HUDEP-2 (cell line): ENCODE results near the gene CWC27.

Source experiments
- DNase-seq, 76 experiments: peaks; one replicate each; lab custom pipeline; 2025; ENCODE audit not compliant: unreplicated experiment in 76 of 76; lab: John Stamatoyannopoulos, UW

CWC27 gene

DNA sequence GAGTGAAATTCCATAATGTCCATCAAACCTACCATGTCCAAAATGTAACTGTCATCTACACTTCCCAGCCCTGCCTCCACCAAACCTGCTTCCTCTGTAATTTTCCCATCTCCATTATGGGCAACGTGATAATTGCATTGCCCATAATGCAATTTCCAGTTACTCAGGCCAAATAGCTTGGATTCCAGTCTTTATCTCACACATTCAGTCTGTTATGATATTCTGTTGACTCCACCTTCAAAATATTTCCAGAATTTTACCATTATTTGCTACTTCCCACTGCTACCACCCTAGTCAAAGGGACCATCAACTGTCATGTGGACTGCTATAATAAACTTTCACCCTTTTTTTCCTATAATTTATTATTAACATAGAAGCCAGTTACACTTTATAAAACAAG lies 256.0 kb downstream of the CWC27 start:
- DNase-seq = no peak

DNA sequence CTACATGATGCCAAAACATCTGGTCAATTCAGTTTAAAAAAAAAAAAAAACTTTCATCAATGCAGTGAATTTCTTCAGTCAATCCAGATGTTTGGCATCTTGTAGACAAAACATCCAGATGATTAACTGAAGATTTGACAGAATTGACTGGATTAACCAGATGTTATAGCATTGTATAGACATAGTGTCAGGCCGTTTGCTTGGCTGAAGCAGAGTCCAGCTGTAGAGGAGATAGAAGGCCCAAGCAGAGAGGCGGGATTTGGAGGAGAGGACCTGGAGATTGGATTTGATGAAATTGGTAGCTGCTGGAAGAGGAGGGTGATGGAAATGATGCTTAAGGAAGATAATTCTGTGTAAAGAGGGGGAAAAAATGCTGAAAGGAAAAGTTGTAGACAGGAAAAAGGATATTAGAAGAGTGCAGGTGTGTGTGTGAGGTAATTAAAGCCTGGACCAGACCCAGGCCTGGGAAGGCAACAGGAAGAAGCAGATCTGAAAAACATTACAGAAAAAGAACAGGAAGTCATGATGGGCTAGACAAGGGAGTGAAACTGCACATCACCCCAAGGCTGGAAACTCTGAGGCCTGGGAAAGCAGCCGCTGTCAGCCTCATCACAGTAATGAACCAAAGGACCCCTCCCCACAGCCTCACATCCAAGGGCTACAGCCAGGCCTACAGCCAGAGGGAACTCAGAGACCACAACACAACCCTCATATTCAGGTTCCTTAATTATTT lies 258.3 kb downstream of the CWC27 start:
- no peak for DNase-seq

DNA sequence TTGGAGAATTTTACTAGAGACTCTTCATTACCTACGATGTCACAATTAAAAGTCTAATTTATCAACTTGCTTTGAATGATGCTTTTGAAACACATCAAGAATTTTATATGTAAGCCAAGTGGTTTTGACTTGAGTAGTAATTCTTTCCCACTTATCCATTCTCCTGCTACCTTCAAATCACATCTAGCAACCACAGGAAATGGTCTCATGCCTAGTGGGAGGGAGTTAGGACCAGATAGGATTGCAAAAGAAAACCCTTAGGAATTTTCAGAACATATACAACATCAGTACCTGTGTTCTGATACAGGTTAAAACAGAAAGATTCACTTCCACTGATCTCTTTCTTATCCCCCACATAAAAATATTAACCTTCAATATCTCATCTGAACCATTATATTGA lies 260.4 kb downstream of the CWC27 start:
- DNase-seq = no peak

DNA sequence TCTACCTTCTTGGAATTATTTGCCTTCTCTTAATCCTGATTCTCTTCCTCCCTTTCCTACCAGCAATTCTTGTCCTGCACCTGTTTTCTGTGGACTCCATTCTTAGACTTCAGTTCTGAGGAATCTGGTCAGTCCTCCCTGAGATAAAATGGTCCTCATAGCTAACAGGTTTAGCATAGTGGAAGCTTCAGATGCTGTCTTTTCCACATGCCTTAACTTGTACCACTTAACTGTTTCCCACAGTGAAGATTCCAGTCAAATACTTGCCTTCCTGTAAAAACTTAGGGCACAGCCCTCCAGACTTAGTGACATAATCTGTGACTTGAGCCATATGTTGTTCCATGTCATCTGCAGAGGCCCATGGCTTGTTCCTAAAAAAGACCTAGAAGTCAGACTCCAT lies 261.3 kb downstream of the CWC27 start:
- no peak for DNase-seq

DNA sequence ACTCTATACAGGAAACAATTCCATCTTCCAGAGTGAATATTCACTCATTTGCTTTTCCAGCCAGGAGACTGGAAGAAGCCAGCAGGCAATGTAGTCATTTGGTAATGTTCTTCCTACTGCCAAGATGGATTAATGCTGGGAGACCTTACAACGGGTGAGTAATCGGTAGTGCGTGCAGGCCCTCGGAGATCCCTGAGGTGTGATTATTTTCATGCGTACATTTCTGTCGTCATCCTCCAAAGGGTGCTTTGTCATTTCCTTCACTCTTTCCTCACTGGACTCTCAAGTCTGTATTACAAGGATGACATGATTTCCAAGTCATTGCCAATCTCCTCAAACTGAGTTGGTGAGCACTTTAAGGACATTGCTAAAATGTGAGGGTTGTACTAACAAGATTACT lies 263.5 kb downstream of the CWC27 start:
- DNase-seq = no peak

DNA sequence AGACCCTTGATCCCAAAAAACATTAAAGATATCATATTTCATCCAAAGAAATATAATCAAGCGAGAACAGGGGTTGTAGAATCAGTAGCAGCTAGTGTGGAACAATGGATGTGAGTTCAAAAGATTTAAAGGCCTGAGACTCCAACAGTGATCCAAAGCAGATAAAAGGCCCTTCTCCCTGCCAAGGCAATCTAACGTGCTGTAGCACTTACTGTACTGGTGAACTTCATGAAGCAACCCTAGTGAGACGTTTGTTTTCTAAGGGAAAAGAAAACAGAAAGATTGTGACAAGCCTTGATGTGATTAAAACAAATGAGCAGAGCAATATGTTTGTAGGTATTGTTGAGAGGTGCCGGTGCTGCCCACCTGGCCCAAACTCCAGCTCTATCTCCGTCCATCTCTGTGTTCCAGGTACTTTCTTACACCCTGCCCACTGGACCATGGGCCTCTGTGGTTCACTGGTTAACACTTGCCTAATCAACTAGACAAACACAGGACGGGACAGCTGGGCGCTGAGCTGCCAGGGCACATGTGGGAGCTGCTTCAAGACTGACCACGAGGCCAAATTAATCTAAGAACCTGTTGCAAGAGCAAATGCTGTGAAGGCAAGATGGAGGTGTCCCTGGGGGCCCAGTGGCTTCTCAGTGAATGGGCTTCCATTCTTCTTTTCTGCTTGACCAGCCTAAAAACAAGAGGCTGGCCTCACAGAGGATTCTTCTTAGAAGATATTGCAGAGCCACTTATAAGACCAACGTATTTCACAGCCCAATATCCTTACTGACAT lies 265.5 kb downstream of the CWC27 start:
- DNase-seq = no peak

DNA sequence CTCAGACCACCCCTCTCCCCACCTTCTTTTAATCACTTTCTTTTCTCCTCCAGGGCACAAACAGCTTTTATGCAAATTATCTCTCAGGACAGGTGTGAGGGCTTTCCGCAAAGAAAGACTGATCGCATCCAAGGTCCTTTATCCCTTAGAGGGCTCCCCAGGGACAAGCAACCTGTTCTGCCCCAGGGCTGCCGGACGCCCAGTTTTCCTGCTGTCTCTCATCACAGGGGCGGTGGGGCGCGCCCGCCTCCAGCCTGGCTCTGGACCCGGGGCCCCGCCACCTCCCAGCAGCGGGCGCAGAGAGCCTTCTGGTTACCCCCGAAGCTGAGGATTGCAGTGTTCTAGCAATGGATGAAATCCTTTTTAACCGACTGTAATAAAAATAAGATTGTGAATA lies 266.1 kb downstream of the CWC27 start:
- DNase-seq = no peak

DNA sequence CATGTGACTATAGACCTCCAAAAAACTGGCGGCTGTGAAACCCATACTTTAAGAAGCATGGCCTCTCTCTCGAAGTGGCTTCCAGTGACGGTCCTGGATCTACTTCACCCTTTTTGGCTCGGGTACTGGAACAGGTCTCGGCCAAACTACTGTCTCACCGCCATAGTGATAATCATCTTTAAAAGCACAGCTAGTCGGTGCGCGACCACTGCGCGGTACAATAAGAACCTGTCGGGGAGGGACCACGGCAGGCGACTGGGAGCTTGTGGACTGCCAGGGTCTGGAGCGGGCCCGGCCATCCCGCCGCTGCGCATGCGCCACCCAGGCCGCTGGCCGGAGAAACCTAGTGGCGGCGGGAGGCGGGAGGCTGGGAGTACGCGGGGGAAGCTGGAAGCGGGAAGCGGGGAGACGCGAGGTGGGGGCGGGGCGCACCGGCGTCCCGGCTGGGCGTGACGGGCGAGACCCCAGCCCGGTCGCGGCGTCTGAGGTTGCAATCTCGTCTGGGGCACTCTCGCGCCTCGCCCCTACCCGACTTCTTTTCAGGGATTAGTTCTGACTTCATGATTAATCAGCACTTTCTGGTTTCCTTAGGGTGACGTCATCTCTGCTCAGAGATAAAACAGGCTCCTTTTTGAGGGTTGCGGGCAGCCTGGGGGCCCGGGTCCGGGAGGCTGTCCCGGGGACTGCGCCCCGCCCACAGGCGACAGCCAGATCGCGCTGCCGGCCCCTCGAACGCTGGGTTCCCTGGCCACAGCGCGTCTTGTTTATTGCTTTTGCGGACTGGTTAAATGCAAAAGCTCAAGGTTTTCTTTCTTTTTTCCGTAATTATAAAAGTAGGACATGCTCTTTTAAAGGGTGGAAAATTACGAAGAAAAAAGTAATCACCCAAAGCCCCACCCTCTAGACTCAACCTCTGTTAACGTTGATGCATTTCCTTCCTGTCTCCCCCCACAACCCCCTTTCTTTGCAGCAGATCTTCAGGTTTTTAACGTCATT lies 266.8 kb downstream of the CWC27 start:
- DNase-seq = peak in 64 of 76 experiments; percentile 5 to 78 (median 44)

DNA sequence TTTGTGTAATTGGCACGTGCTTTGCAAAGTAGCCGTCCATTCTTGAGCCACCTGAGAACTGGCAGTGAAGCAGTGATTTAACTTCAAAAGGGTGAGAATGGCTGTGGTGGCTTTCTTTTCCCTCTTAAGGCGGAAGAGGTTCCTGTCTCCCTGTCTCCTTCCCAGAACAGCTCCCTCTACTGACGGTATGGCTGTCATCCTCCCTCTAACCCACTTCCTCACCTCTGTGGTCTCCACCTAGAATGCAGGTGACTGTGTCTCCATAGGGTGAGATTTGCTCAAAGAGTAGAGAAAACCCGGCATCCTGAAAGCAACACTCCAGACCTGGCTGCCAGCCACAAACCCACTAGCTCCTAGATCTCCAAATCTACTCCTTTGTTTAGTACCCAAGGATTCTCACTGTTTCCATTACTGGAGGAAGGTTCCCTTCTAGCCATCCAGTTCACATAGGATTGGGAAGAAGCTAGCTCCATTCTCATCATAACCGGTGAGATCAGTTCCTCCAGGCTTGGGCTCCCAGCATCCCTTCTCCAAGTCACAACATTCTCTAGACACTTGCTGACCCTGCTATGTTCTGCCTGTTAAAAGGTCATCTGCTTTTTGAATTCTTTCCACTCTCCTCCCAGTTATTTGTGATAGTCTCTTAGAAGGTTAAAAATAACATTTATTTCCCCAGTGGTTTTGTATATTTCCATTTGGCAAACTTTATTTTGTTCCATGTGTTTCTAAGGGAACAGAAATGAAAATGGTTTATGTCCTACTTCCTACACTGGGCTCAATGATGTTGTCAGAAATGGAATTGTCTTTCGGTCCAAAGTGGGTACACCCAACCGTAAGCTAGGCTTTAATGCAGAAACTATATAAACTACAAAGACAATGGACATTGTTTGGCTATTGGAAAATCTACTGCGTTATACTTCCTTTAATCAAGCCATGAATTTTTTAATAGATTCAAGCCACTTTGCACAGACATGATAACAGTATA lies 269.4 kb downstream of the CWC27 start:
- DNase-seq = peak in 3 of 76 experiments; percentile 3 to 6 (median 5)

DNA sequence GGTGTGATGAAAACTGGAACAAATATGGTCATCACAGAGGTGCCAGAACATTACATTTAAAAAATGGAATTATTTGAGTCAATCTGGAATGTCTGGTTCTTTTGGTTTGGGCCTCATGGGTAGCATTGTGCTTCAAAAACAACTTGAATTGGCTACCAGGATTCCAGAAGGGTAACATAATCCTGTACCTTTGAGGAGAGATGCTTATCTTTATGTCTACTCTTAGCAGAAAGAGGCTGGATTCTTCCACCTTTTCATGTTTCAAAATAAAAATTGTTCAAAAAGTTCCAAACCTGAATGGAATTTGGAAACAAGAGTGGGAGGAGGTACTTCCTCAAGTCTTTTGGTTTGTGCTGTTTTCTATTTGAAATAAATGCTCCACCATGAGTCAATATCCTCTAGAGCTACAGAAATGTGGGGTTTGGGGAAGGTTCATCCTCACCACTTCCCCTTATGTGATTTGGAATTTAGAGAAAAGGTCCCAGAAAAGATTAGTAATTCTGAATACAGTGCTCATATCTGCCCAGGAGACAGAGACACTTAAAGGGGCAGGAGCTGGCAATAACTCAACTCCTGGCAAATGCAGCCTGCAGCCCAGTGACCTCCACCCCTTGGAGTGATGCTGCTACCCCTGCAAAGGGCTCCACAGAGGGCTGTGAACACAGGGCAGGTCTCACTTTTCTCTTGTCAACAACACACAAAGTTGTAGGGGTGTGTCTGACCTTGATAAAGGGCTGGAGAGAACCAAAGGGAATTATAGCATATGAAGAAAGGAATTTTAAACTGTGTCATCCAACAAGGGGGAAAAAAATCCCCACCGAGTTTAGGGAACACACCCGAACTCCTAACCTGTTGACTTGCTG lies 272.8 kb downstream of the CWC27 start:
- DNase-seq = no peak

DNA sequence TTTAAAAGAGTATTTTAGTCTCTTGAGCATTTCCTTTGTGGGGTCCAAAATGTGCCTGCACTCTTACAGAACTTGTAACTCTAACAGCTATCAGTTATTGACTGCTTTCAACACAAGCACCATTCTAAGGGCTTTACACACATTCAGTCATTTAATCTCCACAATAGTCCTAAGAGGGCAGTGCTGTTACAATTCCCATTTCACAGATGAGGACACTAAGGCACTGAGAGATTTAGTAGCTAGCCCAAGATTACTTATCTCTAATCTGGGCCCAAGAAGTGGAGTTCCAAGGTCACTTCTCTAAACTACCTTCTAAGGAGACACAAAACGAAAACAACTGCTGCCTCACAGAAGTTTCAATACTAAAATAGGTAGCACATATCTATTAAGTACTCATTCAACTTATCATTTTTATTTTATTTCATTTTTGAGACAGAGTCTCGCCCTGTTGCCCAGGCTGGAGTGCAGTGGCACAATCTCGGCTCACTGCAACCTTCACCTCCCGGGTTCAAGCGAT lies 275.2 kb downstream of the CWC27 start:
- DNase-seq = no peak

DNA sequence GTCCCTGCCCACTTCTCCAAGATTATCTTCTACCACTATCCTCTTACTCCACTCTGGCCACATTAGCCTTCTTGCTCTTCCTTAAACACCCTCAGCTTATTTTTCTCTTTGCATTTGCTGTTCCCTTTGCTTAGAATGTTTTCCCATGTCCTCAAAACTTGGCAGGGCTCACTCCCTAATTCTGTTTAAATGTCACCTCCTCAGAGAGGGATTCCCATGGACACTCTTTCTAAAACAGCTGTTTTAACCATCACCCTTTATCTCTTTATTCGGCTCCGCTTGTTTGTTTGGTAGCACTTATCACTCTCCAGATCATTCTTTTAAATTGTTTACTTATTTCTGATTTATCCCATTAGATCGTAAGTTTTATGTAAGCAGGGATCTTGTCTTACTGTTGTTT lies 278.5 kb downstream of the CWC27 start:
- no peak for DNase-seq

DNA sequence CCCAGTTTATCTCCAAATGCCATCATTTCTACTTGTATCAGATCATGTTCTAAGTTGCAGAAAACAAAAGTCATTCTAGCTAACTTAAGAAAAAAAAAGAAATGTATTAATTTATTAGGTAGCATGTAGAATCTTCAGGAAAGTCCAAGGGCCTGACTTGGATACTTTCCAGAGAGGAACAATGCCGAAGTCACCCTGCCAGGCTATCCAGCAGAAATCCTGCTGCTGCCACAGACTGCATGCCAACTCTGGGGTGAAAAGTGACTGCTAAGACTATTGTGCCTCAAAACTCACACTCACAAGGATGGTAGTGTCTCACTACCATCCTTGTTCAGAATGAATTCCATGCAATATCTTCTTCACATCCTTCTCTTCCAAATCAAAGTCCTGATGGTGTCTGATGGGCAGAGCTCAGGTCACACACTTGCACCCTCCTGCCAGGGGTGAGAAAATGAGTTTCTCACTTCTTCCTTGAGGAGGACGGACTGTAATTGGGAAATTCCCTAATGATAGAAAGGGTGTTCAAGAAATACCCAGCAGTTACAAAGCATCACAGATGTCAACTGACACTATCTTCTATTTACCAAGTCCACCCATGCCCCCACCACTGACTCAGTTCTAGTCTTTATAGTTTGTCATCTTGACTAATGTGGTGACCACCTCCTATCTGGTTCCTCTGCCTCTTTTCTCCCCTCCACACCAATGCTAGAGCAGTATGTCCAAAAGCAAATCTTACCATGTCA lies 279.4 kb downstream of the CWC27 start:
- no peak for DNase-seq

DNA sequence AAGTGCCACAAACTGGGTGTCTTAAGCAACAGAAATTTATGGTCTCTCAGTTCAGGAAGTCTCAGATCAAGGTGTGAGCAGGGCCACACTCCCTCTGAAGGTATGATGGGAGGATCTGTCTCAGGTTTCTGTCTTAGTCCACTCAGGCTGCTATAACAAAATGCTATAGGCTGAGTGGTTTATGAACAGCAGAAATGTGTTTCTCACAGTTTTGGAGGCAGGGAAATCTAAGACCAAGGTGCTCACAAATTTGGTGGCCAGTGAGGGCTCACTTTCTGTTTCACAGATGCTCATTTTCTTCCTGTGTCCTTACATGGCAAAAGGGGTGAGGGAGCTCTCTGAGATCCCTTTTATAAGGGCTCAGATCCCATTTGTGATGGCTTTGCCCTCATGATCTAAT lies 281.4 kb downstream of the CWC27 start:
- no peak for DNase-seq

DNA sequence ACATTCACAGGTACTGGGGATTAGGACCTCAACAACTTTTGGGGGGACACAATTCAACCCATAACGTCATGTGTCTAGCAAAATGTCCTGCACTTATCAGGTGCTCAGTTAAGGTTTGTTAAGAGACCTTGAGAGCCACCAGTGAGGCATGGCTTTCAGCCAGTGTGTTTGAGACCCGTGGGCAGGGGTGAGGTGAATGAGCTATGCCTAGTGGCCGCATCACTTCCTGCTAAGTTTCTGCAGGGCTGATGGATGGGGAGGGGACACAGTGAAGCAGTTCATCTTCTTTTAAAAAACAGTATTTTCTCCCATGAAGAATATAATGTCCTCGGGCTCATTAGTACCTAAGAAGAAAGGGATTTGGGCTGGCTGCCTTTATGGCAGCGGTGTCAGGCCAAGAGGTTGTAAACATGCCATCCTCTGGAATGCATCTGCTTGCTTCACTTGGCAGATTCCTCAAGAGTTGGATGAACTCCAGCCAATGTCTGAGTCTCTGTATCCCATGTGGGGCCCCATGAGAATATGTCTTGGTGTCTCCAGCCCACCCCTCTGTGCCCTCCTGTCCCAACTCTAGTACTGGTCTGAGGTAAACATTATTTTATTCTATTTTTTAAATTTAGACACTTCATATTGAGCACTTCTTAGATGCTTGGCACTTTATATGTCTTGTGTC lies 282.2 kb downstream of the CWC27 start:
- no peak for DNase-seq

DNA sequence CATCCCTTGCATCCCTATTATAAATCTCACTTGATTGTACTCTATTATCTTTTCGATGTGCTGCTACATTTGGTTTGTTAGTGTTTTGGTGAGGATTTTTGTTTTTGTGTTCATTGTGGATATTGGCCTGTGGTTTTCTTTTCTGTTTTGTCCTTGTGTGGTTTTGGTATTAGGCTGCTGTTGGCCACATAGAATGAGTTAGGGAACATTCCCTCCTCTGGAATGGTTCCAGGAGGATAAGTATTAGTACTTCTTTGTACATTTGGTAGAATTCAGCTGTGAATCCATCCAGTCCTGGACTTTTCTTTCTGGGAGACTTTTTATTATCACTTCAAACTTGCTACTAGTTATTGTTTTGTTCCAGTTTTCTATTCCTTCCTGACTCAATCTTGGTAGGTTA lies 287.2 kb downstream of the CWC27 start:
- DNase-seq = no peak
